Fibroblast of pulmonary artery (primary cell): ENCODE measurements around the gene CHCHD10.

ENCODE experiments used
- DNase-seq: peaks from one replicate; pipeline ENCODE4 v3.0.0-alpha.2; 2010; ENCODE audit warnings: low read depth
- H3K4me3 ChIP-seq: replicated peaks from 2 replicates; pipeline ENCODE4 v1.5.1; 2011; ENCODE audit warnings: low read depth, mild to moderate bottlenecking, control low read depth, low read length, moderate library complexity
- CTCF ChIP-seq: IDR thresholded peaks from 2 replicates; pipeline ENCODE4 v1.5.1; 2011; ENCODE audit warnings: mild to moderate bottlenecking, control low read depth, low read length, inconsistent platforms; ENCODE audit errors: missing control alignments

The CHCHD10 gene

DNA sequence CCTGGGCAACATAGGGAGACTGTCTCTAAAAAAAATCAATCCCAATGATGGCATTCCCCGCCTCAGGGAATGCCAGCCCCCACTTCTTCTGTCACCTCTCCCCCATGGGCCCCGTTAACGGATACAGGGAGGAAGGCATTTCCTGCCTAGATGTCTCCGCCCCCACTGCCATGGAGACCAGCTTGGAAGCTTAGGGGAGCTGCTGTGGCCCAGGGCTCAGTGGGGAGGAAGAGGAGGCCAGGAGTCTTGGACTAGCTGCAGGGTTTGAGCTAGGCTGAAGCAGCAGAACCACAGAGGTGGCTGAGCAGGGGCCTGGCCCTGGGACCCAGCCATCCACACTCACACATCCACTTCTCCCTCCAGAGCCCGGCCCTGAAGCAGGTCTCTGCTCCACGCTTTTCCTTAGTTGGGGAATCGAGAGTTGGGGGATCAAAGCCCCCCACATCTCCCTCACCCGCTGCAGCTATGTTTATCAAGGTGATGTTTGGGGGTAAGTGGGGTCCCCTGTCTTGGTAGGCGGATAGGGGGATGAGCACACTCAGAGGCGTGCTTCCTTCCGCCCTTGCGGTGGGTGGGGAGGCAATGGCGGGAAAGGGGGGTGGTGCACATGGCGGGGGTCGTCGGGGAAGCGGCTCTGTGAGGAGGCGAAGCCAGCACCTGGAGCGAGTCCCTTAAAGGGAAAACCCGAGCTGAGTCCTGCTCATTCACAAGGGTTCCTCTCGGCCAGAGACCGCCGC is 4.8 kb downstream of the CHCHD10 start, which contains the start of gene C22orf15:
C22orf15 (plus strand) TSS at position 149 of the 737 bp plus-strand sequence; CDS start at position 466, 317 bp downstream.
- TF ChIP-seq CTCF = no peak
- peak; percentile 44 for DNase-seq
- no peak within 1 kb of the TSS for H3K4me3 ChIP-seq

DNA sequence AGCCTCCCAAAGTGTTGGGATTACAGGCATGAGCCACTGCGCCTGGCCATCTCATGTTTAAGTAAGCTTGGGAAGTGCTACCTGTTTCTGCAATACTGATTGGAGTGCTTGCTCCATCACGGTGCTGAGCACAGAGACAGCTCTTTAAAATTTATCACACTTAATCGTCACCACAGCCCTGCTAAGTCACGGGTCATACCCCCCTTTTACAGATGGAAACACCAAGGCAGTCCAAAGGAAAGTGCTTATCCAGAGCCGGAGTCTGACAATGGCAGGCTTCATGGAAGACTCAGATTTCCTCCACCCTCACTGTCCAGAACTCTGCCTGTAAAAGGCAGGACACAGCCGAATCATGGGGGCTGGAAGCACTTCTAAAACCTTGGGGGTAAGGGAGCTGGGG is 7.7 kb downstream of the CHCHD10 start:
- no peak for DNase-seq
- no peak for TF ChIP-seq CTCF
- H3K4me3 ChIP-seq = no peak overlapping the region

GRCh38 chr22:23759566-23759965 is 8.2 kb downstream of the CHCHD10 start:
- no peak overlapping the region for H3K4me3 ChIP-seq
- DNase-seq = no peak
- no peak for TF ChIP-seq CTCF

DNA sequence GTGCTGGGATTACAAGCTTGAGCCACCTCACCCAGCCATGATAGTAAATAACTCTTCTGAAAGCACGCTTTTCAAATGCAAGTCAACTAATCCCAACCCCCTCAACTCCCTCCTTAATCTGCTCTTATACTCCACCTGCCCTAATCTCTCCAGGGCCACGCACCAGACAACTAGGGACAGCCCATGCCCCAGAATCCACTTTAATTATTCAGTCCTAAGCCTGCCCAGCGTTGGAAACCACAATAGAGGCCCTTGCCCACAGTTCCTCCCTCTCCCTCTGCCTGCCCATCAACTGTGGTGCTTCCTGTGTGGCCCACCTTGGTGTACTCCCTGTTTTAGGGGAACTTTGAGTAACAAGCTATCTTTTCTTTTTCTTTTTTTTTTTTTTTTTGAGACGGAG is 10.9 kb downstream of the CHCHD10 start:
- no peak for DNase-seq
- TF ChIP-seq CTCF = no peak
- H3K4me3 ChIP-seq = no peak overlapping the region

DNA sequence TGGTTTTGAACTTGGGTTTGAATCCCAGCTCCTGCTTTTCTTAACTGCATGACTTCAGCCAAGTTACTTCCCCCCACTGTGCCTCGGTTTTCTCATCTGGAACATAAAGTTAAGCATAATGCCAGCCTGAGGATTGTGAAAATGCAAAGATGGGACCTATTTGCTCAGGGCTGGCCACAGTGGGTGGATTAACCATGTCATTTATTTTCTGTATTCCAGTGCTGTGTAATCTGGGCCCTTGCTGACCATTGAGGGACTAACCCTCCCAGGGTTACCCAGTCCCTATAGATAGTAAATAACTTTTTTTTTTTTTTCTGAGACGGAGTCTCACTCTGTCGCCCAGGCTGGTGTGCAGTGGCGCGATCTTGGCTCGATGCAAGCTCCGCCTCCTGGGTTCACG is 12.1 kb downstream of the CHCHD10 start:
- TF ChIP-seq CTCF = no peak
- no peak for DNase-seq
- no peak overlapping the region for H3K4me3 ChIP-seq

GRCh38 chr22:23754980-23755636 is 12.7 kb downstream of the CHCHD10 start:
- peak; percentile 79 for DNase-seq
- no peak for TF ChIP-seq CTCF
- H3K4me3 ChIP-seq = no peak overlapping the region
